ENCODE data around the gene EFNB1. TPM values are rescaled to one million over a fixed set of nuclear protein-coding genes. Genes with fewer than 3 reads are reported as not detected.

EFNB1 gene
- polyA plus RNA-seq, 1 donor from 2014 or later = 25.5 TPM

DNA sequence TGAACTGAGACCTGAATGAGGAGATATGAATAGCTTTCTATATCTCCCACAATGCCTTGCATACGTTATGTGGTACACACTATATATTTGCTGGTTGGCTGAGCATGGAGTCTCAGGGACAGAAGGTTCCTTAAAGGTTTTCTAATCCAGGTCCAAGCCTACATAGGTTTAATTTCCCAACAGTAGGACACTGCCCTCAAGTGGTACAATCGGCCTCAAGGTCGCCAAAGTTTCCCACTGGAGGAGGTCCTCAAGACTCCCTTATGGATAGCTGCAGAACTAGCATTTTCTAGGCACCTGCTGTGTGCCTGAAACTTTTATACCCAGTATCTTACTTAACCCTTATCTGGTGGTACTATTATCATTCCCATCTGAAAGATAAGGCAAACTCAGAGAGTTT is 21.0 kb upstream of the EFNB1 start:
- no peaks in the 10 kb centered on the region for H3K9me2 ChIP-seq (ENCODE audit: insufficient read depth, low read length)
- TF ChIP-seq, protein P1, sequence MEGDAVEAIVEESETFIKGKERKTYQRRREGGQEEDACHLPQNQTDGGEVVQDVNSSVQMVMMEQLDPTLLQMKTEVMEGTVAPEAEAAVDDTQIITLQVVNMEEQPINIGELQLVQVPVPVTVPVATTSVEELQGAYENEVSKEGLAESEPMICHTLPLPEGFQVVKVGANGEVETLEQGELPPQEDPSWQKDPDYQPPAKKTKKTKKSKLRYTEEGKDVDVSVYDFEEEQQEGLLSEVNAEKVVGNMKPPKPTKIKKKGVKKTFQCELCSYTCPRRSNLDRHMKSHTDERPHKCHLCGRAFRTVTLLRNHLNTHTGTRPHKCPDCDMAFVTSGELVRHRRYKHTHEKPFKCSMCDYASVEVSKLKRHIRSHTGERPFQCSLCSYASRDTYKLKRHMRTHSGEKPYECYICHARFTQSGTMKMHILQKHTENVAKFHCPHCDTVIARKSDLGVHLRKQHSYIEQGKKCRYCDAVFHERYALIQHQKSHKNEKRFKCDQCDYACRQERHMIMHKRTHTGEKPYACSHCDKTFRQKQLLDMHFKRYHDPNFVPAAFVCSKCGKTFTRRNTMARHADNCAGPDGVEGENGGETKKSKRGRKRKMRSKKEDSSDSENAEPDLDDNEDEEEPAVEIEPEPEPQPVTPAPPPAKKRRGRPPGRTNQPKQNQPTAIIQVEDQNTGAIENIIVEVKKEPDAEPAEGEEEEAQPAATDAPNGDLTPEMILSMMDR (IDR thresholded peaks at IDR 0.05; ENCODE audit: poor library complexity, severe bottlenecking) = no peak
- TF ChIP-seq MXI1 (conservative IDR thresholded peaks at IDR 0.05; ENCODE audit: poor library complexity, severe bottlenecking) (no peak), RAD21 (conservative IDR thresholded peaks at IDR 0.05) (no peak), EZH2 (IDR thresholded peaks at IDR 0.05; ENCODE audit: borderline replicate concordance, insufficient read depth, low read length, poor library complexity, severe bottlenecking) (no peak), POLR2AphosphoS5 (IDR thresholded peaks at IDR 0.05) (no peak), SMC3 (conservative IDR thresholded peaks at IDR 0.05; ENCODE audit: poor library complexity) (no peak), TAF1 (IDR thresholded peaks at IDR 0.05; ENCODE audit: low read depth) (no peak), EP300 (conservative IDR thresholded peaks at IDR 0.05; ENCODE audit: poor library complexity, severe bottlenecking) (no peak)
- TF ChIP-seq, protein P2, sequence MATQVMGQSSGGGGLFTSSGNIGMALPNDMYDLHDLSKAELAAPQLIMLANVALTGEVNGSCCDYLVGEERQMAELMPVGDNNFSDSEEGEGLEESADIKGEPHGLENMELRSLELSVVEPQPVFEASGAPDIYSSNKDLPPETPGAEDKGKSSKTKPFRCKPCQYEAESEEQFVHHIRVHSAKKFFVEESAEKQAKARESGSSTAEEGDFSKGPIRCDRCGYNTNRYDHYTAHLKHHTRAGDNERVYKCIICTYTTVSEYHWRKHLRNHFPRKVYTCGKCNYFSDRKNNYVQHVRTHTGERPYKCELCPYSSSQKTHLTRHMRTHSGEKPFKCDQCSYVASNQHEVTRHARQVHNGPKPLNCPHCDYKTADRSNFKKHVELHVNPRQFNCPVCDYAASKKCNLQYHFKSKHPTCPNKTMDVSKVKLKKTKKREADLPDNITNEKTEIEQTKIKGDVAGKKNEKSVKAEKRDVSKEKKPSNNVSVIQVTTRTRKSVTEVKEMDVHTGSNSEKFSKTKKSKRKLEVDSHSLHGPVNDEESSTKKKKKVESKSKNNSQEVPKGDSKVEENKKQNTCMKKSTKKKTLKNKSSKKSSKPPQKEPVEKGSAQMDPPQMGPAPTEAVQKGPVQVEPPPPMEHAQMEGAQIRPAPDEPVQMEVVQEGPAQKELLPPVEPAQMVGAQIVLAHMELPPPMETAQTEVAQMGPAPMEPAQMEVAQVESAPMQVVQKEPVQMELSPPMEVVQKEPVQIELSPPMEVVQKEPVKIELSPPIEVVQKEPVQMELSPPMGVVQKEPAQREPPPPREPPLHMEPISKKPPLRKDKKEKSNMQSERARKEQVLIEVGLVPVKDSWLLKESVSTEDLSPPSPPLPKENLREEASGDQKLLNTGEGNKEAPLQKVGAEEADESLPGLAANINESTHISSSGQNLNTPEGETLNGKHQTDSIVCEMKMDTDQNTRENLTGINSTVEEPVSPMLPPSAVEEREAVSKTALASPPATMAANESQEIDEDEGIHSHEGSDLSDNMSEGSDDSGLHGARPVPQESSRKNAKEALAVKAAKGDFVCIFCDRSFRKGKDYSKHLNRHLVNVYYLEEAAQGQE (IDR thresholded peaks at IDR 0.05; ENCODE audit: borderline replicate concordance) = no peak
- H3K36me3 ChIP-seq (ENCODE audit: insufficient read depth, low read length) = no peaks in the 10 kb centered on the region
- H3K4me3 ChIP-seq (ENCODE audit: low read length) = no peak overlapping the region
- no peaks in the 10 kb centered on the region for H3K9me3 ChIP-seq (ENCODE audit: low read length)
- no peaks in the 10 kb centered on the region for H3F3A ChIP-seq (ENCODE audit: insufficient read depth, low read length, poor library complexity, severe bottlenecking)
- H3K4me2 ChIP-seq (ENCODE audit: low read length) = no peak overlapping the region
- no peaks in the 10 kb centered on the region for H4K20me1 ChIP-seq (ENCODE audit: insufficient read depth)
- no peaks in the 10 kb centered on the region for H3K27me3 ChIP-seq (ENCODE audit: insufficient read depth, low read depth, low read length)
- H2AFZ ChIP-seq (ENCODE audit: low read depth, low read length) = no peak overlapping the region
- H3K9ac ChIP-seq (ENCODE audit: low read length) = no peak overlapping the region
- H3K27ac ChIP-seq (ENCODE audit: low read length) = no peak overlapping the region
- H3K79me2 ChIP-seq (replicated peaks; ENCODE audit: insufficient read depth, low read length) = no peaks in the 10 kb centered on the region

DNA sequence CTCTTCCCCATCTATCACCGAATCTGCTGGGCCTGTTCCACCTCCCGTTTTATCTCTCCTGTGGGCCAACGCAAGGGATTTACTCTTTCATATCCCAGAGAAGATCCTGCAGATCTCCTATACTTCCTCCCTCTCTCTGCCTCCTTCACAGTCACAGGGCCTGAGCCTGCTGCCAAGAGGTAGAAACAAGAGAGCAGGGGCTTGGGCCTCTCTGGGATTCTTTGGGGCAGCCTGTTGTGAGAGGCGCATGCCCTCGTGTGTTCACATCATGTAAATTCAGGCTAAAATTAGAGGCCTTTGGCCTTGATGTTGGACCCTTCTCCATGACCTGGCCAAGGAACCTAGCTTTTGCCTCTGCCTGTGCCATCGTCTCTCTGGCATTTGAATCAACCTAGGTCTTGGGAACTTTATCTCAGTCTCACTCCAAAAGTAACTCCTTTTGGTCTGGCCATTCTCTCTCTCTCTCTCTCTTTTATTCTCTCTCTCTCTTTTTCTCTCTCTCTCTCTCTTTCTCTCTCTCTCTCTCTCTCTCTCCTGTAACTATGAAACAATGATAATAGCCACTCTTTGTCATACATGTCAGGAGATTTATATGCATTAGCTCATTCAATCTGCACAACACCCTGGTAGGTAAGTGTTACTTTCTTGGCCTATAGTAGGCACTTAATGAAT is 20.0 kb upstream of the EFNB1 start:
- Histone ChIP-seq H3K4me3 (ENCODE audit: low read length) (no peak overlapping the region), H3K27ac (ENCODE audit: low read length) (no peak overlapping the region), H3K9me2 (ENCODE audit: insufficient read depth, low read length) (no peaks in the 10 kb centered on the region), H3K27me3 (ENCODE audit: insufficient read depth, low read depth, low read length) (no peaks in the 10 kb centered on the region), H3K9ac (ENCODE audit: low read length) (no peak overlapping the region), H3K79me2 (replicated peaks; ENCODE audit: insufficient read depth, low read length) (no peaks in the 10 kb centered on the region), H2AFZ (ENCODE audit: low read depth, low read length) (no peak overlapping the region), H3K4me2 (ENCODE audit: low read length) (no peak overlapping the region), H3F3A (ENCODE audit: insufficient read depth, low read length, poor library complexity, severe bottlenecking) (no peaks in the 10 kb centered on the region), H4K20me1 (ENCODE audit: insufficient read depth) (no peaks in the 10 kb centered on the region), H3K36me3 (ENCODE audit: insufficient read depth, low read length) (no peaks in the 10 kb centered on the region), H3K9me3 (ENCODE audit: low read length) (no peaks in the 10 kb centered on the region)
- TF ChIP-seq RAD21 (conservative IDR thresholded peaks at IDR 0.05) (peak; percentile 28), MXI1 (conservative IDR thresholded peaks at IDR 0.05; ENCODE audit: poor library complexity, severe bottlenecking) (no peak)

All from neural cell (in vitro differentiated cells).